Pons (tissue), 1 donor: ENCODE results near the gene ARRDC5.
"Not testable (repeated sequence)": the region's sequence is repeated elsewhere in the genome, so short reads cannot be mapped to it uniquely, and the experiment has no call there.

Experiments used
- DNase-seq: peaks from one replicate; pipeline ENCODE4 v3.0.0-alpha.2; 2016; ENCODE audit warnings: low spot score

The ARRDC5 gene

DNA sequence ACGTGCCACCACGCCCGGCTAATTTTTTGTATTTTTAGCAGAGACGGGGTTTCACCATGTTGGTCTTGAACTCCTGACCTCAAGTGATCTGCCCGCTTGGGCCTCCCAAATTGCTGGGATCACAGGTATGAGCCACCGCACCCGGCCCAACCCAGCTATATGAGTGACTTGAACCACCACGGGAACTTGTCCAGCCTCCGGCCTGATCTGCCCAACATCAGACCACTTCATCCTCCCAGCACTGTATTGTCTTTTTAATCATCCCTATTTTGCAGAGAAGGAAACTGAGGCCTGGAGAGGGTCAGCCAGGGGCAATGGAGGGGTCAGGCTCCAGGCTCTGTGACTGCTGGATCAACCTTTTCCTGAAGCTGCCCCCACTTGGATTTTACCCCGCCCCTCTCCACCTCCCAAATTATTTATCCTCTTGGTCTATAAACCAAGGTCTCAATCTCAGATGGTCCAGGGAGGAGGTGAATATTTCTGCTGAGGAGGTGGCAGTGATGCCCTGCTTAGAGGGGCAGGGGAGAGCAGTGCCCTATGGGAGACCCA, 34.3 kb downstream of the ARRDC5 start:
- no peak for DNase-seq

DNA sequence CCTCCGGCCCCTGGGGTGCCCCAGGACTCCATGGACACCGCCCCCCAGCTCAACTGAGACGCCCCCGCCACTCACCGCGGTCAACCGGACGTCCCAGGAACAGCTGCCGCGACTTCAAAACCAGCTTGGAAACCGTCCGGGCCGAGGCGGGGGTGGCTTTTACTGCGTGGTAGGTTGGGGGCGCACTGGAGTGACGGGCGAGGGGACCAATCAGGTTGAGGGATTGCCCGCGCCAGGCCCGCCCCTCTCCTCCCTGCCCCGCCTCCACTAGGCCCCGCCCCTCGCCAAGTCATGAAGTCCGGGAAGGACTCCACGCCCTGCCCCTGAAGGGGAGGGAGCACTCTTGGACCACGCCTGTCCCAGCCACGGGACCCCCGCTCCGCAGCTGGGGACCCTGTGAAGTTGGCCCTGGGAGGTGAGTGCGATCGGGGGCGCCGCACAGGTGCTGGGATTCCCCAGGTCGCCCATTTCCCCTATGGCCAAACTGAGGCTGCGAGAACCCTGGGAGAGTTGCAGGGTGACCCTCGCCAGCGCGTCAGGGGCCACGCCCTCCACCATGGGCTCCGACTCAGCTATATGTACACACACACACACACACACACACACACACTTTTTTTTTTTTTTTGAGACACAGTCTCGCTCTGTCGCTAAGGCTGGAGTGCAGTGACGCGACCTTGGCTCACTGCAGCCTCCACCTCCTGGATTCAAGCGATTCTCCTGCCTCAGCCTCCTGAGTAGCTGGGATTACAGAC, 35.0 kb downstream of the ARRDC5 start, which contains the start of gene PLIN3:
TSS of gene PLIN3 (minus strand) at position 134 of the 752 bp plus-strand sequence. CDS start 6,273 bp downstream, outside the sequence.
- peak; percentile 87 for DNase-seq

DNA sequence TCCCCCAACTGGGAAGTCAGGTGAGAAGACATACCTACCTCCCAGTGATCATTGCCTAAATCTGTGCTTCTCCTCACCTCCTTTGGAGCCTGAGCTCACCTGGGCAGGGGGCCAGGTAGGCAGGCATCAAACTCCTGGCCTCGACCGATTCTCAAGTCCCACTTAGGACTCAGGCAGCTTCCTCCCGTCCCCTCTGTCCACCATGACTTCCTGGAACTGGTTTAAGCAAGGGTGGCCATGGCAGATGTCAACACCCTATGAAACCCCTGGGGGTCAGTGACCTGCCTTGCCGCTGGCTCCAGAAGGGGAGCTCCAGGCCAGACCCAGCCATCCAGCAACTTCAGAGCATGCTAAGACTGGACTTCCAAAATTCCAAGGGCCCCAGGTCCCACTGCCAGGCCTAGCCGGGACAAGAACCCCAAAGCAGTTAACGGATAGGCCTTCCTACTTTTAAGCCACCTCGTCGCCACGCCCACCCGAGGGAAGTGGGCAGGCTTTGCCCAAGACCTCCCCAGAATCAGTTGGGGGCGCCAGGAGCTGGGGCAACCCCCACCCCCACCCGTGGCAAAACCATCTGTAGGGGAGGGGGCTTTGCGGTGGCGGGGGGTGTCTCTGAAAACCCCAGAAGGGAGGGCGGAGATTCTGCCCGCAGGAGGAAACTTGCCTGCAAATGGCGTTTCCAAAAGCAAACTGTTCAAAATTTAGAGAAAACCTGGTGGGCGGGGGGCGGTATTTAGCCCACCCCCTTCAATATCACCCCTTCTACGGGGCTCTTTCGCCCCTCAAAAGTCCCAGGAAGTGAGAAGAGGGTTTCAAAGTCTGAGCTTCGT, 35.9 kb downstream of the ARRDC5 start:
- no peak for DNase-seq

DNA sequence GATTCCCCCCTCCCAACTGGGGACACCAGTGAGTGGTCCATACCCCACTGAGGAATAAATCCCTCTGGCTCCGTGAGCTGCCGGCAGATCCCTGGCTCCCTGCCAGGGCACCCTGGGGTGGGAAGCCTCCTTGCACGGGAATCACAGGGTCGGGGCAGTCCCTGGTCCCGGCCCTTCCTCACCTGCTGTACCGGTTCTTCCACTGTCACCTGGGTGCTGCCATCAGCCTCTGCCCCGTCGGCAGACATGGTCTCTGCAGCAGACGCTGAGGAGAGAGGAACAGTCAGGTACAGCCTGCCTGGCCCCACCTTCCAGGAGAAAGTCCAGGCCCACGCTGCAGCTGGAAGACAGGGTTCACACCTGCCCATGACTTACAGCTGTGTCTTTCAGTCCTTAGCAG, 41.5 kb downstream of the ARRDC5 start:
- no peak for DNase-seq

DNA sequence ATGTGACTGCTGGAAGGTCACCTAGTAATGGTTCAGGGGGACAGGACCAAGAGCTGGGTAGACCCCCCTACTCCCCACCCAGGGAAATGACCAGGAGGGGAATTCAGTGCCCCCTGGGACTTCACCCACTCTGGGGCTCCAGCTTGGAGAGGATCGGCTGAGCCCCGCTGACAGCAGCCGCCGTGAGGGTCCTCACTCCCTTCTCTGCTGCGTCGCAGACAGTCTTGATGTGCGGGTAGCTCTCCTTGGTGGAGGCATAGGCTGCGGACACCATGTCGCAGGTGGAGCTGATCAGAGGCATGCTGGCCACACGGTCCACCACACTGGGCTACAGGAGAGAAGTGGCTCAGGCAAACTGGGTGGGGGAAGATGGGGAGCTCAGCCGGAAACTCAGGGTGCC, 43.0 kb downstream of the ARRDC5 start:
- DNase-seq = no peak

DNA sequence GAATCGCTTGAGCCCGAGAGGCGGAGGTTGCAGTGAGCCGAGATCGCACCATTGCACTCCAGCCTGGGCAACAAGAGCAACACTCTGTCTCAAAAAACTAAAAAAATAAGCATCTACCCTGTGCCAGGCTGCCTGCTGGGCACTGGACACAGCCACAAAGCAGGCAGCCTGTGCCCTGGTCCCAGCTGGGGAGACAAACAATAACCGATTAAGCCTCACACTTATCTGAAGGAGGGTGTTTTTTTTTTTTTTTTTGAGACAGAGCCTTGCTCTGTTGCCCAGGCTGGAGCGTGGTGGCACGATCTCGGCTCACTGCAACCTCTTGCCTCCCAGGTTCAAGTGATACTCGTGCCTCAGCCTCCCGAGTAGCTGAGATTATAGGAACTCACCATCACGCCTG, 46.2 kb downstream of the ARRDC5 start:
- peak; percentile 85 for DNase-seq

DNA sequence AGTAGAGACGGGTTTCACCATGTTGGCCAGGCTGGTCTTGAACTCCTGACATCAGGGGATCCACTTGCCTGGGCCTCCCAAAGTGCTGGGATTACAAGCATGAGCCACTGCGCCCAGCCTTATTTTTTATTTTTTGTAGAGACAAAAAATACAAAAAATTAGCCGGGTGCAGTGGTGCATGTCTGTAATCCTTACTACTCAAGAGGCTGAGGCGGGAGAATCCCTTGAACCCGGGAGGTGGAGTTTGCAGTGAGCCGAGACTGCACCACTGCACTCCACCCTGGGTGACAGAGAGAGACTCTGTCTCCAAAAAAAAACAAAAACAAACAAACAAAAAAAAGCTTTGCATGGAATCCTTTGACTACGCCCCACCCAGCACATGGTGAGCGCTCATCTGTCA, 49.2 kb downstream of the ARRDC5 start:
- not testable (repeated sequence) for DNase-seq

DNA sequence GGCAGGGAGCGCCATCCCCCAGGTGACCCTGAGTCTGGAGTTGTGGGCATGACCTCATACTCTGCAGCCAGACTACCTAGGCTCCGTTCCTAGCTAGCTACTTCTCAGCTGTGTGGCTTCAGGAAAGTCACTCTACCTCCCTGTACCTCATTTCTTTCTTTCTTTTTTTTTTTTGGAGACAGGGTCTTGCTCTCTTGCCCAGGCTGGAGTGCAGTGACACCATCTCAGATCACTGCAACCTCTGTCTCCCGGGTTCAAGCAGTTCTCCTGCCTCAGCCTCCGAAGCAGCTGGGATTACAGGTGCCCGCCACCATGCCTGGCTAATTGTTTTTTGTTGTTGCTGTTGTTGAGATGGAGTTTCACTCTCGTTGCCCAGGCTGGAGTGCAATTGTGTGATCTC, 50.2 kb downstream of the ARRDC5 start:
- DNase-seq = no peak

DNA sequence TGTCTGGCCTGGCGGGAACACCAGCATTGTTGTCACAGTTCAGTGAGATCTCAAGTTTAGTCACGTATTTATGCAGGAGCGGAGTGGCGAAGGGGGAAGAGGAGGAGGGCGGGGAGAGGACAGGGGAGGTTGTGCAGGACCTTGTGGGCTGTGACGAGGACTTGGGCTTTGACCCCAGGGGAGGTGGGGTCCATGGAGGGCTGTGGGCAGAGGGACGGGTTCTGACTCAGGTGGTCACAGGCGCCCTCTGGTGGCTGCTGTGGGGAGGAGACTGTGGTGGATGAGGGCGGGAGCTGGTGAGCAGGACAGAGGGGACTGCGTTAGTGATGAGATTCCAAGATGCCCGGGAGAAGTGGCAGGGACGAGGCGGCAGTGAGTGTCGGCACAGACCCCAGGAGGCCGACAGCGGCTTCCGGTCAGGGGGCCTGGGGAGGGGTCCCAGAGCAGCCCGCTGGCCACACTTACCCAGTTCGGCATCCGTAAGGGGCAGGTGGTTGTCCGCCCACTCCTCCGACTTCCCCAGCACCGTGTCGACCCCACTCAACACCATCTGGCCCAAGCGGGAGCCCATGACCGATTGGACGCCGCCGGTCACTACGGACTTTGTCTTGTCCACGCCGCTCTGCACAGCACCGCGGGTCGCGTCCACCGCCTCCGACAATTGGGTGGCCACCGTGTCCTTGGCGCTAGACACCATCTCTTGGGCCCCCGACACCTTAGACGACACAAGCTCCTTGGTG, 51.0 kb downstream of the ARRDC5 start:
- peak; percentile 53 for DNase-seq

DNA sequence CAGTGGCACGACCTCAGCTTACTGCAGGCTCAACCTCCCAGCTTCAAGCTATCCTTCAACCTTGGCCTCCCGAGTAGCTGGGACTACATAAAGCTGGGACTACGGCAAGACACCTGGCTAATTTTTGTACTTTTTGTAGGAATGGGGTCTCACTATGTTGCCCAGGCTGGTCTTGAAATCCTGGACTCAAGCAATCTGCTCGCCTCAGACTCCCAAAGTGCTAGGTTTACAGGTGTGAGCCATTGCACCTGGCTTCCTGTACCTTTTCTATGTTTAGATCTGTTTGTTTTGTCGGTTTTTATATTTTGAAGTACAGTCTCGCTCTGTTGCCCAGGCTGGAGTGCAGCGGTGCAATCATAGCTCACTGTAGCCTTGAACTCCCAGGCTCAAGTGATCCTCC, 53.7 kb downstream of the ARRDC5 start:
- DNase-seq = no peak

DNA sequence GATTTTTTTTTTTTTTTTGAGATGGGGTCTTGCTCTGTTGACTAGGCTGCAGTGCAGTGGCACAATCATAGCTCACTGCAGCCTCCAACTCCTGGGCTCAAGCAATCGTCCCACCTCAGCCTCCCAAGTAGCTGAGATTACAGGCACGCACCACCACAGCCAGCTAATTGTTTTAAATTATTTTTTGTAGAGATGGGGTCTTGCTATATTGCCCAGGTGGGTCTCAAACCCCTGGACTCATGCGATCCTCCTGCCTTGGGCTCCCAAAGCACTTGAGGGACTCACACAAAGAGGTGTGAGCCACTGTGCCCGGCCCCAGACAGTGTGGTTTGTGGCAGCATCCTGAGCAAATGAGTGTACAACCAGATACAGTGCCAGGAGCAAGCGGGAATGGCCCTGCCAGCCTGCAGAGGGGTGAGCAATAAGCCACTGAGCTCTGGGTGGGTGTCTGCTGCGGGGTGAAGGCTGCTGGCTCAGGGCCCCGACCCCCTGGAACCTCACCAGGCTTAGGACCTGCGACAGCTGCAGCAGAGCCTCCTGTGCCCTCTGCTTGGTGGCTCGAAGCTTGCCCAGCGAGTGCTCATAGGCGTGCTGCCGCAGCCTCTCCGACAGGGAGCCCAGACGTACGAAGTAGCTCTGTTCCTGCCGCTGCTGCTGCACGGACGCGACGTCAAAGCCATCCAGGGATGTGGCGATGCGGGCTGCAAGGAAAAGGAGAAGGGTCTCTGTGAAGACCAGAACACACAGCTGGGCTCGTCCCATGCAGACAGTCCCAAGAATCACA, 55.3 kb downstream of the ARRDC5 start:
- no peak for DNase-seq

DNA sequence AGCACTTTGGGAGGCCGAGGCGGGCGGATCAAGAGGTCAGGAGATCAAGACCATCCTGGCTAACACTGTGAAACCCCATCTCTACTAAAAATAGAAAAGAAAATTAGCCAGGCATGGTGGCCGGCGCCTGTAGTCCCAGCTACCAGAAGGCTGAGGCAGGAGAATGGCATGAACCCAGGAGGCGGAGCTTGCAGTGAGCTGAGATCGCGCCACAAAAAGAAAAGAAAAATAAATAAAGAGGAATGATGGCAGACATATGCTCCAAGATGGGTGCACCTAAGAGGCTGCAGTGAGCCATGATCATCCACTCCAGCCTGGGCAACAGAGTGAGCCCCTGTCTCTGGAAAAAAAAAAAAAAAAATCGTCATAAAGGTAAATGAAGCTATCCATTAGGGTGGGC, 56.7 kb downstream of the ARRDC5 start:
- not testable (repeated sequence) for DNase-seq

DNA sequence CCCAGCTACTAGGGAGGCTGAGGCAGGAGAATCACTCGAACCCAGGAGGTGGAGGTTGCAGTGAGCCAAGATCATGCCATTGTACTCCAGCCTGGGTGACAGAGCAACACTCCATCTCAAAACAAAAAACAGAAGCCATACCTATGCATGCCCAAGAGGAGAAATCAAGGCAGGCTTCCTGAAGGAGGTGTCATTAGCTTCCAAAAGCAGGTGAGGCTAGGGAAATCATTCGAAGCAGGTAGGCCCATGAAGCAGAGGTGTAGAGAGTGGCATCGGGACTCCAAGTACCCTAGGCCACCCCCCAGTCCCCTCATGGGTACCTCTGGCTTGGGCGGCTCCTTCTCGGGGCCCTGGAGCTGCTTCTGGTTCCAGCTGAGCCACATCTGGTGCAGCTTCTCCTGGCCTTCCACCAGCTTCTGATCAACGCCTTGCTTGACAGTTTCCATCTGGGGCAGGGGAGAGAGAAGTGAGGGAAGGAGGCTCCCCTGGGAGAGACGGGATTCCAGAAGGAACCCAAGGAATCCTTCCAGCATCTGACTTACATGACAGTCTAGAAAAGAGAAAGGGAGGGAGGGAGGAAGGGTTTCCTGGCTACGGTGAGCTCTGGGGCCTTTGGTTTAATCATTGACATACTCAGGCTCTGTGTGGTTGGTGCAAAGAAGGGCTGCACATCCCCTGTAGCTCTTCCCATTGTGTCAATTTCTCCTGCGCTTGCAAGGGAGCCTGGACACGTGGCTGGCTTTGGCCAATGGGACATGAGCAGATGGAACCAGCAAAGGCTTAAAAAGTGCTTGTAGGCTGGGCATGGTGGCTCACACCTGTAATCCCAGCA, 58.1 kb downstream of the ARRDC5 start:
- DNase-seq = no peak

DNA sequence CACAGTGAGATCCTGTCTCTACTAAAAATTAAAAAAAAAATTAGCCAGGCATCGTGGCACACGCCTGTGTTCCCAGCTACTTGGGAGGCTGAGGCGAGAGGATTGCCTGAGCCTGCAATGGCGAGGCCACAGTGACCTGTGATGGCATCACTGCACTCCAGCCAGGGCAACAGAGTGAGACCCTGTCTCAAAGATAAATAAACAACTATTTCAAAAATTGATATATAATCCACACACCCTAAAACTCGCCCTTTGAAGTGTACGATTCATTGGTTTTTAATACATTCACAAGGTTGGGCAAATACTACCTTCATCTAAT, 59.1 kb downstream of the ARRDC5 start:
- no peak for DNase-seq
